Natural killer cell treated with Interleukin-12 subunit alpha and Interleukin-12 subunit beta and Interleukin-15 and Interleukin-18, amount 100 ng/mL, for 72 hours (primary cell): ENCODE measurements around the gene TMPO. TPM values are rescaled to one million over a fixed set of nuclear protein-coding genes. Genes with fewer than 3 reads are reported as not detected.
"Not testable (repeated sequence)": the region's sequence is repeated elsewhere in the genome, so short reads cannot be mapped to it uniquely, and the experiment has no call there.

Experiments used
- ATAC-seq, 2 donors: fragments of 150-1000 bp; cut with Tn5 transposase in 1 of 2; sonication (Bioruptor Pico), chemical (Tn5 transposase) in 1 of 2; 2 replicates each; pipeline ENCODE4 v1.10.0; 2021
- DNase-seq: peaks from one replicate; pipeline ENCODE4 v3.0.0; 2022; ENCODE audit warnings: low spot score
- H3K27ac Mint-ChIP-seq, 2 donors: 1 replicate in 1 of 2; 2 replicates in 1 of 2; pipeline ENCODE4 v1.8.0; 2022; ENCODE audit warnings: mixed read lengths in 2 of 2, mild to moderate bottlenecking in 1 of 2, moderate library complexity in 1 of 2
- H3K27me3 Mint-ChIP-seq, 2 donors: 1 replicate in 1 of 2; 2 replicates in 1 of 2; pipeline ENCODE4 v1.8.0; 2022; ENCODE audit warnings: mixed read lengths in 2 of 2
- H3K36me3 Mint-ChIP-seq: one replicate; pipeline ENCODE4 v1.8.0; 2022; ENCODE audit warnings: mixed read lengths
- H3K4me1 Mint-ChIP-seq, 2 donors: 1 replicate in 1 of 2; 2 replicates in 1 of 2; pipeline ENCODE4 v1.8.0; 2022; ENCODE audit warnings: low read depth in 2 of 2, mixed read lengths in 2 of 2, mild to moderate bottlenecking in 1 of 2
- H3K4me3 Mint-ChIP-seq: one replicate; pipeline ENCODE4 v1.8.0; 2022; ENCODE audit warnings: mixed read lengths
- H3K9me3 Mint-ChIP-seq: 2 replicates; pipeline ENCODE4 v1.8.0; 2022; ENCODE audit warnings: mixed read lengths
- total RNA-seq, 2 donors: library from RNA; stranded (reverse); gene quantifications; one replicate each; pipeline ENCODE4 v1.2.3, GENCODE V29; 2022

TMPO gene
- total RNA-seq, 2 donors from 2014 or later = 147 to 219 TPM

DNA sequence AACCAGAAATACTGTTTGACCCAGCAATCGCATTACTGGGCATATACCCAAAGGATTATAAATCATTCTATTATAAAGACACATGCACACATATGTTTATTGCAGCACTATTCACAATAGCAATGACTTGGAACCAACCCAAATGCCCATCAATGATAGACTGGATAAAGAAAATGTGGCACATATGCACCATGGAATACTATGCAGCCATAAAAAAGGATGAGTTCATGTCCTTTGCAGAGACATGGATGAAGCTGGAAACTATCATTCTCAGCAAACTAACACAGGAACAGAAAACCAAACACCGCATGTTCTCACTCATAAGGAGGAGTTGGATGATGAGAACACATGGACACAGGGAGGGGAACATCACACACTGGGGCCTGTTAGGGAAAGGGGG, 61.4 kb downstream of the TMPO start:
- not testable (repeated sequence) for H3K27me3 Mint-ChIP-seq, H3K36me3 Mint-ChIP-seq, H3K4me3 Mint-ChIP-seq, ATAC-seq, H3K4me1 Mint-ChIP-seq, H3K27ac Mint-ChIP-seq, DNase-seq, H3K9me3 Mint-ChIP-seq

DNA sequence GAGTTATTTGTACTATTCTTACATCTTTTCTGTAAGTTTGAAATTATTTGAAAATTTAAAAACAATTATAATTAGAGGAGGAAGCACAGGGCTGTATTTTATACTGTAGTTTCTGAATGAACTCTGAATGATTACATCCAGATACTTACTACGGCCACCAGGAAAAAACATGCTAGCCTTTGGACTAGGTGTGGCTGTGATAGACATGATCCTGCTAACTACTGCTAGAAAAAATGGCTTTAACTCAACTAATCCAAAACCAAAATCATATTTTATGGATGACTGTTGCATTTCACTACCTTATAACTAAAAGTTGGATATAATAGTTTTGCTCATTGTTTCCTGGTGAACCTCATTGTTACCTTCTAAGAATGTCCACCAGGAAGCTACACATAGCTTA, 63.0 kb downstream of the TMPO start:
- no peak overlapping the region for H3K4me3 Mint-ChIP-seq
- ATAC-seq (no peak), DNase-seq (no peak)
- no peaks in the 10 kb centered on the region for H3K4me1 Mint-ChIP-seq
- H3K27ac Mint-ChIP-seq = no peak overlapping the region
- H3K9me3 Mint-ChIP-seq = no peaks in the 10 kb centered on the region
- peaks cover 0 to 5% of the 10 kb centered on the region in 2 donors for H3K27me3 Mint-ChIP-seq
- H3K36me3 Mint-ChIP-seq = no peaks in the 10 kb centered on the region

DNA sequence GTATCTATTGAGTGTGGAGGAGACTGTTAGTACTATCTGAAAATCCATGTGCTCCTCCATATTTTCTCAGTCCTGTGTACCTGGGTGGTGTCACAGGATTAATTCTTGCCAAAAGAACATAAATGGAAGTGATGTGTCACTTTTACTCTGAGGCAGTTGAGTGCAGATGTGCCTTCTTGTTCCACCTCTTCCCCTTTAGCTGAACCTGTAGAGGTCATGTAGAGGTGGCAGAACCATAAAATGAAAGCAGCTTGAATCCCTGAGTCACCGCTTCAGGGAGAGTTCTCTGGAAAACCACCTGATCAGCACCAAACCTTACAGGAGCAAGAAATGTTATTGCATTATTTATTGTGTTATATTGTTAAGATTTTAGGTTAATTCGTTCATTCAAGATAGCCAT, 63.4 kb downstream of the TMPO start:
- Mint-ChIP-seq H3K36me3 (no peaks in the 10 kb centered on the region), H3K27me3 (peaks cover 0 to 5% of the 10 kb centered on the region in 2 donors), H3K9me3 (no peaks in the 10 kb centered on the region), H3K4me3 (no peak overlapping the region), H3K27ac (no peak overlapping the region), H3K4me1 (no peaks in the 10 kb centered on the region)
- no peak for ATAC-seq
- DNase-seq = no peak

DNA sequence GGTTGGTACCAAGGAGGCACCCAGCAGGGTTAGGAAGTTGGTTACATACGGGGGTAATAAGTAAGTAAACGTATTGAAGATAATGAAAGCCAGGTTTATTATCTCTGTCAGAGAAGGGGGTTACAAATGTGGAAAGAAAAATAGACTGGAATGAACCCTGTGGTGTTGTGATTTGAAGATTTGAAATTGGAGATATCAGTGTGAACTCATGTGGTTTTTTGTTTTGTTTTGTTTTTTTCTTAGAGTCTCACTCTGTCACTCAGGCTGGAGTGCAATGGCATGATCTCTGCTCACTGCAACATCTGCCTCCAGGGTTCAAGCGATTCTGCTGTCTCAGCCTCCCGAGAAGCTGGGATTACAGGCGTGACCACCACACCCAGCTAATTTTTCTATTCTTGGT, 64.0 kb downstream of the TMPO start:
- ATAC-seq (no peak), DNase-seq (no peak)
- no peak overlapping the region for H3K27ac Mint-ChIP-seq
- no peaks in the 10 kb centered on the region for H3K36me3 Mint-ChIP-seq
- H3K4me1 Mint-ChIP-seq = no peaks in the 10 kb centered on the region
- no peak overlapping the region for H3K4me3 Mint-ChIP-seq
- no peaks in the 10 kb centered on the region for H3K9me3 Mint-ChIP-seq
- H3K27me3 Mint-ChIP-seq = peaks cover 0 to 5% of the 10 kb centered on the region in 2 donors

DNA sequence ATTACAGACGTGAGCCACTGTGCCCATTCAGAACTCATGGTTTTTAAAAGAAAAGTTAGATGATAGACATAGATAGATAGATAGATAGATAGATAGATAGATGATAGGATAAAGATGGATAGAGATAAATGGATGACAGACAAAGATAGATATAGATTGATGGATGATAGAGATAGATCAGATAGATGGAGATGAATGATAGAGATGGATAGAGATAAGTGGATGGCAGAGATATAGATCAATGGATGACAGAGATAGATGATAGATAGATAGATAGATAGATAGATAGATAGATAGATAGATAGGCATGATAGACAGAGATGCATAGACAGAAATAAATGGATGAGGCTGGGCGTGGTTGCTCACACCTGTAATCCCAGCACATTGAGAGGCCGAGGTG, 64.4 kb downstream of the TMPO start:
- no peak overlapping the region for H3K4me3 Mint-ChIP-seq
- no peak overlapping the region for H3K27ac Mint-ChIP-seq

DNA sequence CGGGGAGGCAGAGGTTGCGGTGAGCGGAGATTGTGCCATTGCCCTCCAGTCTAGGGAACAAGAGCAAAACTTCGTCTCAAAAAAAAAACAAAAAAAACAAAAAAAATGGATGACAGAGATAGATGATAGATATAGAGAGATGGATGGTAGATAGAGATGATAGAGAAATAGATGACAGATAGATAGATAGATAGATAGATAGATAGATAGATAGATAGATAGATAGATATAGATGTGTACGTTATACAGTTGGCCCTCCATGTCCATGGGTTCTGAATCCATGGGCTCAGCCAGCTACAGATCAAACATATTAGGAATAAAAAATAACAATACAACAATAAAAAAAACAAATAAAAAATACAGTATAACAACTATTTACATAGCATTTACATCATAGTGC, 65.3 kb downstream of the TMPO start:
- Mint-ChIP-seq H3K4me3 (no peak overlapping the region), H3K9me3 (no peaks in the 10 kb centered on the region), H3K27ac (no peak overlapping the region), H3K27me3 (peaks cover 0 to 5% of the 10 kb centered on the region in 2 donors), H3K36me3 (no peaks in the 10 kb centered on the region), H3K4me1 (no peaks in the 10 kb centered on the region)
- DNase-seq (no peak), ATAC-seq (no peak)

More for the DNA sequence above, 64.4 kb downstream of the TMPO start:
- Mint-ChIP-seq H3K27me3 (peaks cover 0 to 5% of the 10 kb centered on the region in 2 donors), H3K4me1 (no peaks in the 10 kb centered on the region), H3K9me3 (no peaks in the 10 kb centered on the region), H3K36me3 (no peaks in the 10 kb centered on the region)
- ATAC-seq = no peak
- no peak for DNase-seq

DNA sequence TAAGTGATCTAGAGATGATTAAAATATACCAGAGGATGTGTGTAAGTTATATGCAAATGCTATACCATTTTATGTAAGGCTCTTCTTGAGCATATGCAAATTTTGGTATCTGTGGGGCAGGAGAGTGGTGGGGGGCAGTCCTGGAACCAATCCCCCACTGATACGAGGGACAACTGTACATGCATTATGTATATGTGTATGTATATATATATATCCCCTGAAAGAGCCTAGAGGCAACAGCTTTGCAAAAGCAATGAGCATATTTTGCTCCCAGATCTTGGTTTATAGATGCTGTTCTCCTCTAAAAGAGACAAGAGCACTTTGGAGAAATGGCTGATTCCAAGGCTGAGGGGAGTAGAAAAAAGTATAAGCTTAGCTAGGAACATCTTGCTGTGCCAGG, 65.7 kb downstream of the TMPO start:
- no peak for DNase-seq
- Mint-ChIP-seq H3K4me1 (no peaks in the 10 kb centered on the region), H3K4me3 (no peak overlapping the region), H3K36me3 (no peaks in the 10 kb centered on the region), H3K9me3 (no peaks in the 10 kb centered on the region), H3K27ac (no peak overlapping the region), H3K27me3 (peaks cover 0 to 5% of the 10 kb centered on the region in 2 donors)
- no peak for ATAC-seq

DNA sequence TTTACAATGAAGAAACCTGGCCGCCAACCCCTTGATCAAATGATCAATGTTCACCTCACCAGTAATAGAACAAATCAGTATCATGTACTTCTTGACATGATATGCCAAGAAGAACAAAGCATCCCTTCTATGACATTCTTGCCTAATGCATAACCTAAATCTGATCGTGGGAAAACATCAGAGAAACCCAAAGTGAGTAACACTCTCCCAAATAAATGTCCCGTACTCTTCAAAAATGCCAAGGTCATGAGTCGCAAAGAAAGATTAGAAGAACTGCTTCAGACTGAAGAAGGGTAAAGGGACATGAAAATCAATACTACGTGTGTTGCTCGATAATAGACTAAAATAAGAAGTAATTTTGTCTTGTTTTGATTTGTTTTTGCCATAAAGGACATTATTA, 66.7 kb downstream of the TMPO start:
- H3K27me3 Mint-ChIP-seq = peaks cover 0 to 5% of the 10 kb centered on the region in 2 donors
- no peak overlapping the region for H3K27ac Mint-ChIP-seq
- no peaks in the 10 kb centered on the region for H3K4me1 Mint-ChIP-seq
- no peak overlapping the region for H3K4me3 Mint-ChIP-seq
- no peak for DNase-seq
- H3K9me3 Mint-ChIP-seq = no peaks in the 10 kb centered on the region
- no peaks in the 10 kb centered on the region for H3K36me3 Mint-ChIP-seq
- no peak for ATAC-seq

DNA sequence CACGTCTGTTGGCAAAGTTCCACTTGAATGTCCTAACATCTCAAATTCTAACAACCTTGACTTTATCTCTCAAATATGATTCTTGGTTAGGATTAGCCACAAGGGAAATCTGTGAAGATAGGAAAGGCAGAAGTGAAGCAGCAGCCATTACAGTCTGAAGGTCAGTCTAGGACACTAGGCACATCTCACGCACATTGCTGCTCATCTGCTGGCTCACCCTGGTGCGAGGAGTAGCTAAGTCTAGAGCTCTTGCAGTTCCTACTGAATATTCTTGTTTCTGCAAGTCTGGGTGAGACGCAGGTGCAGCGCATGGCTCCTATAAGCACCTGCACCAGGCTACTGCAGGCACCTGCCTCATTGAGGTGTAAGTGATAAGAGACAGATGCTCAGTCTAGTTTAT, 71.7 kb downstream of the TMPO start:
- no peak for ATAC-seq
- Mint-ChIP-seq H3K4me1 (no peaks in the 10 kb centered on the region), H3K27me3 (peaks cover 0 to 2% of the 10 kb centered on the region in 2 donors), H3K27ac (no peak overlapping the region), H3K9me3 (no peaks in the 10 kb centered on the region), H3K36me3 (no peaks in the 10 kb centered on the region), H3K4me3 (no peak overlapping the region)
- DNase-seq = no peak

DNA sequence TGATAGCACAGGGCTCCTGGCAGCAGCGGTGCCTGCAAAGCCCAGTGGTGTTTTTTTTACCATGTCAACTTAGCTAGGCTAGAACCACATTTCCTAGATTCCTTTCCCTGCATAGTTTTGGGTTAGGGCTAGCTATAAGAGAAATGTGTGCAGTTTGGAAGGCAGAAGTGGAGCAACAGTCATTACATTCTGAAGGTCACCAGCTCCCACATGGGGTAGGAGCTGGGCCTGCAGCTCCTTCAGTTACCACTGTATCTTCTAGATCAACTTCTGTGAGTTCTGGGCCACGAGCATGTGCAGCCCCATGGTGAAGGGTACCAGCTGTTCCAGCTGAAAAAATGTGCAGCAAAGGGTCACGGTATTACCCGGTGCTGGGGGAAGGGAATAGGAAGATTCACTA, 75.8 kb downstream of the TMPO start:
- ATAC-seq = no peak
- no peaks in the 10 kb centered on the region for H3K27me3 Mint-ChIP-seq
- DNase-seq = no peak
- H3K4me3 Mint-ChIP-seq = no peak overlapping the region
- H3K9me3 Mint-ChIP-seq = no peaks in the 10 kb centered on the region
- peaks cover 22 to 26% of the 10 kb centered on the region in 2 donors for H3K4me1 Mint-ChIP-seq
- peaks cover 21% of the 10 kb centered on the region for H3K36me3 Mint-ChIP-seq
- peak overlapping the region; percentile 38 to 72 for H3K27ac Mint-ChIP-seq

DNA sequence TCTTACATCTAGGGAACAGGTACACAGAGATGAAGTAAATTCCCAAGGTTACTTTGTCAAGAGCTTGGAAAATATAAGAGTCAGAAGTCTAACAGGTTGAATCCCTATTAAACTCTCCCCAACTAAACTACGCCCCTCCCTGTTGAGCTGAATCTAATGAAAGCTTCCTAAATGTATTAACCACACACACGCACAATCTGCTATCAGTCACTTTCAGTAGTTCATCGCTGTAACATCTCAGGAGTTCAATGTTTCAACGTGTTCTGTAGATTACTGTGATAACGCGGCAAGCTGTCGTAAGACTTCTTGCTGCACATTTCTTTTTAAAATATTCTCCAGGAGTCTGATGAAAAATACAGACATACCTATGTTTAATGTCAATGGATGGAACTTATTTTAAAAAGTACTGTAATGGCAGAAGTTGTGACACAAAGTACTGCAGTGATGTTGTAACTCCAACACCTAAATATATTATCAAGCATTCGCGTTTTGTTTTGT, 77.5 kb downstream of the TMPO start:
- Mint-ChIP-seq H3K9me3 (no peaks in the 10 kb centered on the region), H3K27me3 (no peaks in the 10 kb centered on the region), H3K4me1 (peaks cover 27 to 32% of the 10 kb centered on the region in 2 donors), H3K36me3 (peaks cover 22% of the 10 kb centered on the region), H3K4me3 (peak overlapping the region; percentile 92), H3K27ac (peak overlapping the region; percentile 93 to 98)
- DNase-seq (no peak), ATAC-seq (no peak)

DNA sequence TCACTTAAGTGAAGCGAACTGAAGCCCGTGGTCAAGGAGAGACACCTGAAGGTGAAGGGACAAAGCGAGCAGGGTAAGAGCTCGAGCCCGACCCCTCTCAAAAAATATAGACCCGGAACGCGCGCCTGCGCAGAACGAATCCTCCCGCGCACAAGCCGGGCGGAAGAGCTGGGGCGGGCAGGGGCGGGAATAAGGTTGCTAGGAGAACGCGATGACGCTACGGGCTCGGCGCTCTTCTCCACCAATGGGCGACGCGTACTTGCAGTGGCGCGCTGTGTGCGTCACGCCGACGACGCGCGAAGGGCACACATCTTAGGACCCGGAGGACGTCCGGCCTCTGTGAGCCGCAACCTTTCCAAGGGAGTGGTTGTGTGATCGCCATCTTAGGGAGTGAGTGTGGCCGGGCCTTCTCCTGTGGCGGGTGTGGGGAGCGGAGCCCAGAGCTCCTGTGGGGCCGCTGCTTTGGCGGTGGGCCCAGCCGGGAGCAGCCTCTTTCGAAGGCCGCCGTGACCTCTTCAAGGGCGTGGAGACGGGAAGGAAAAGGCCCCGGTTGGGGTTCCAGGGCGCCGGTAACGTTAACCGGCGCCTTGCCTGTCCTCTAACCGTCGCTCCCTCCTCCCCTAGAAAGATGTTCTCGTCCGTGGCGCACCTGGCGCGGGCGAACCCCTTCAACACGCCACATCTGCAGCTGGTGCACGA, 78.1 kb downstream of the TMPO start, which contains the start of gene SLC25A3:
SLC25A3 (plus strand) TSS at position 336 of the 699 bp plus-strand sequence; CDS start at position 629, 293 bp downstream.
- Mint-ChIP-seq H3K4me1 (peaks cover 27 to 32% of the 10 kb centered on the region in 2 donors), H3K4me3 (peak within 1 kb of the TSS; percentile 92), H3K36me3 (peaks cover 22% of the 10 kb centered on the region), H3K27me3 (no peaks in the 10 kb centered on the region), H3K27ac (peak within 1 kb of the TSS; percentile 93 to 98), H3K9me3 (no peaks in the 10 kb centered on the region)
- DNase-seq (peak; percentile 95), ATAC-seq (peak; percentile 99 to 100)

DNA sequence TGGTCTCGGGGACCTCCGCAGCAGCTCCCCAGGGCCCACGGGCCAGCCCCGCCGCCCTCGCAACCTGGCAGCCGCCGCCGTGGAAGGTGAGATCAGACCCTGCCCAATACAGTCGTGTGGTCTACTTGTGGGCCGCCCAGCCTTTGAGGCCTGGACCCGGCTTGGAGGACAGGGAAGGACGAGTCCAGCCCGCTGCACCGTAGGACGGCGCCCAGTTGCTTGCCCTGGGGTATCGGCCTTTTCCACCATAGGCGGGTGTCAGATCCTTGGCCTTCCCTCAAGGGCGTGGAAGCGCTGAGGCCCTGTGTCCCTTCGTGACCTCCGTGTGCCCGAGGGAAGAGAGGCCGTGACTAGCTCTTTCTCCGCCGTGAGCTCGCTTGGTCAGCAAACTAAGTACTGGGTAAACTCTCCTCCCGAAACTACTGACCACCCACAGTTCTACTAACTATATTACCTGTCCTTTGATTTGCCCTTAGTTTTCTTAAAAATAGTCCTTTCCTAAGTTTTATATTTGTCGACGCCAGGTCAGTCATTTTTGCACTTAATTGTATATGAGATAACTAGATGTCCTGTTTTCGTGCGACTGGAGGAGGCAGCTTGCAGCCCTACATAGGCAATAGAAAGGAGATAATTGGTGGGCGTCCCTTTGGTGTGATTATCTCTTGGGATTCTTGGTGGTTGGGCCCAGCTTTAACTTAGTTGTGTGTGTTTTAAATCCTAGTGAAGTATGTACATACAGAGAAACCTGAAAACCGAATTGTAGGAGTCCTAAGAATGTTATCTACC, 78.9 kb downstream of the TMPO start:
- no peaks in the 10 kb centered on the region for H3K9me3 Mint-ChIP-seq
- peaks cover 27 to 32% of the 10 kb centered on the region in 2 donors for H3K4me1 Mint-ChIP-seq
- DNase-seq = peak; percentile 62
- no peaks in the 10 kb centered on the region for H3K27me3 Mint-ChIP-seq
- peak; percentile 3 to 29 for ATAC-seq
- peak overlapping the region; percentile 92 for H3K4me3 Mint-ChIP-seq
- H3K36me3 Mint-ChIP-seq = peaks cover 22% of the 10 kb centered on the region
- peak overlapping the region; percentile 93 to 98 for H3K27ac Mint-ChIP-seq
